Measurements from ENCODE around the gene CHAC1.
"Not testable (repeated sequence)": the region's sequence is repeated elsewhere in the genome, so short reads cannot be mapped to it uniquely, and the experiment has no call there.

The CHAC1 gene

DNA sequence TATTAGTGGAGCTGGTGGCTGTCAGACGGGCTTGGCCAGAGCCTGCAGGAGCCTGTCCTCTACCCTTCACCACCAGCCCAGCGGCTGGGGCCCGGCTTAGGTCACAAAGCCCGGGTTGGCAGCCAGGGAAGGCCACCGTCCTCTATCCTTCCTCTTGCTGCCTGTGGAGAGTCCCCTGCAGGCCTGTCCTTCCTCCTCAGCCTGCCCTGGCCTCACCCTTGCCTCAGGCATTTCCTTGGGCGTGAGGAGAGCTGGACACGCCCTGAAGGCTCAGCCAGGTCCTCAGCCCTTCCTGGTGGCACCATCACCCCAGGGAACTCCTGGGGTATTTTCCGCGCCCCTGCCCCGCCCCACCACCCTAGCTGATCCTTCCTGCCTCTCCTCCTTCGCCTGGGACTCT, 7.7 kb downstream of the CHAC1 start:
- Histone ChIP-seq H3K4me3 (ENCODE audit: low read depth, low read length, poor library complexity, severe bottlenecking) (no peak overlapping the region), H3K9me2 (ENCODE audit: low read depth, low read length) (no peaks in the 10 kb centered on the region), H3K79me2 (ENCODE audit: insufficient read depth, low read length) (no peaks in the 10 kb centered on the region), H3K4me2 (ENCODE audit: low read length) (no peak overlapping the region), H2AFZ (ENCODE audit: low read length) (no peak overlapping the region), H3K27ac (ENCODE audit: low read depth, low read length, poor library complexity, severe bottlenecking) (no peak overlapping the region), H4K20me1 (ENCODE audit: insufficient read depth, low read length) (no peaks in the 10 kb centered on the region), H3K9me3 (ENCODE audit: low read length) (no peaks in the 10 kb centered on the region), H3K27me3 (ENCODE audit: insufficient read depth, low read length) (no peaks in the 10 kb centered on the region), H3K4me1 (ENCODE audit: insufficient read depth, low read length, severe bottlenecking) (peaks cover 8% of the 10 kb centered on the region), H3K36me3 (ENCODE audit: insufficient read depth, low read length) (no peaks in the 10 kb centered on the region), H3F3A (ENCODE audit: insufficient read depth, low read length) (no peaks in the 10 kb centered on the region), H3K9ac (ENCODE audit: low read length) (no peak overlapping the region)
- TF ChIP-seq EZH2 (IDR thresholded peaks at IDR 0.05; ENCODE audit: borderline replicate concordance, low read length), result no peak
- TF ChIP-seq, protein P1, sequence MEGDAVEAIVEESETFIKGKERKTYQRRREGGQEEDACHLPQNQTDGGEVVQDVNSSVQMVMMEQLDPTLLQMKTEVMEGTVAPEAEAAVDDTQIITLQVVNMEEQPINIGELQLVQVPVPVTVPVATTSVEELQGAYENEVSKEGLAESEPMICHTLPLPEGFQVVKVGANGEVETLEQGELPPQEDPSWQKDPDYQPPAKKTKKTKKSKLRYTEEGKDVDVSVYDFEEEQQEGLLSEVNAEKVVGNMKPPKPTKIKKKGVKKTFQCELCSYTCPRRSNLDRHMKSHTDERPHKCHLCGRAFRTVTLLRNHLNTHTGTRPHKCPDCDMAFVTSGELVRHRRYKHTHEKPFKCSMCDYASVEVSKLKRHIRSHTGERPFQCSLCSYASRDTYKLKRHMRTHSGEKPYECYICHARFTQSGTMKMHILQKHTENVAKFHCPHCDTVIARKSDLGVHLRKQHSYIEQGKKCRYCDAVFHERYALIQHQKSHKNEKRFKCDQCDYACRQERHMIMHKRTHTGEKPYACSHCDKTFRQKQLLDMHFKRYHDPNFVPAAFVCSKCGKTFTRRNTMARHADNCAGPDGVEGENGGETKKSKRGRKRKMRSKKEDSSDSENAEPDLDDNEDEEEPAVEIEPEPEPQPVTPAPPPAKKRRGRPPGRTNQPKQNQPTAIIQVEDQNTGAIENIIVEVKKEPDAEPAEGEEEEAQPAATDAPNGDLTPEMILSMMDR (IDR thresholded peaks at IDR 0.05; ENCODE audit: low read length), result no peak

DNA sequence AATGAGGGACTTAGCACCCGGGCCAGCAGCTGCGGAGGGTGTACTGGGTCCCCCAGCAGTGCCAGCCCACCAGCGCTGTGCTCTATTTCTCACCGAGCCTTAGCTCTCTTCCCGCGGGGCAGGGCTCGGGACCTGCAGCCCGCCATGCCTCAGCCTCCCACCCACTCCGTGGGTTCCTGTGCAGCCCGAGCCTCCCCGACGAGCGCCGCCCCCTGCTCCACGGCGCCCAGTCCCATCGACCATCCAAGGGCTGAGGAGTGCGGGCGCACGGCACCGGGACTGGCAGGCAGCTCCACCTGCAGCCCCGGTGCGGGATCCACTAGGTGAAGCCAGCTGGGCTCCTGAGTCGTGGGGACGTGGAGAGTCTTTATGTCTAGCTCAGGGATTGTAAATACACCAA, 8.5 kb downstream of the CHAC1 start:
- not testable (repeated sequence) for H3F3A ChIP-seq (ENCODE audit: insufficient read depth, low read length); H3K9me2 ChIP-seq (ENCODE audit: low read depth, low read length); H3K27me3 ChIP-seq (ENCODE audit: insufficient read depth, low read length); H3K36me3 ChIP-seq (ENCODE audit: insufficient read depth, low read length); H4K20me1 ChIP-seq (ENCODE audit: insufficient read depth, low read length); H3K9ac ChIP-seq (ENCODE audit: low read length); H3K4me1 ChIP-seq (ENCODE audit: insufficient read depth, low read length, severe bottlenecking); H3K4me3 ChIP-seq (ENCODE audit: low read depth, low read length, poor library complexity, severe bottlenecking); H3K4me2 ChIP-seq (ENCODE audit: low read length); H2AFZ ChIP-seq (ENCODE audit: low read length); H3K79me2 ChIP-seq (ENCODE audit: insufficient read depth, low read length); H3K9me3 ChIP-seq (ENCODE audit: low read length); H3K27ac ChIP-seq (ENCODE audit: low read depth, low read length, poor library complexity, severe bottlenecking)

DNA sequence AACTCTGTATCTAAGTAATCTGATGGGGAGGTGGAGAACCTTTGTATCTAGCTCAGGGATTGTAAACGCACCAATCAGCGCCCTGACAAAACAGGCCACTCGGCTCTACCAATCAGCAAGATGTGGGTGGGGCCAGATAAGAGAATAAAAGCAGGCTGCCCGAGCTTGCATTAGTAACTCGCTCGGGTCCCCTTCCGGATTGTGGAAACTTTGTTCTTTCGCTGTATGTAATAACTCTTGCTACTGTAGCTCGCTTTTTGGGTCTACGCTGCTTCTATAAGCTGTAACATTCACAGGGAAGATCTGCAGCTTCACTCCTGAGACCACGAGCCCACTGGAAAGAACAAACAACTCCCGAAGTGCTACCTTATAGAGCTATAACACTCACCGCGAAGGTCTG, 9.0 kb downstream of the CHAC1 start:
- H3K79me2 ChIP-seq (ENCODE audit: insufficient read depth, low read length); H3K9me3 ChIP-seq (ENCODE audit: low read length); H2AFZ ChIP-seq (ENCODE audit: low read length); H3K4me2 ChIP-seq (ENCODE audit: low read length); H3K9me2 ChIP-seq (ENCODE audit: low read depth, low read length); H3K27ac ChIP-seq (ENCODE audit: low read depth, low read length, poor library complexity, severe bottlenecking); H3K4me1 ChIP-seq (ENCODE audit: insufficient read depth, low read length, severe bottlenecking); H3F3A ChIP-seq (ENCODE audit: insufficient read depth, low read length); H3K36me3 ChIP-seq (ENCODE audit: insufficient read depth, low read length); H4K20me1 ChIP-seq (ENCODE audit: insufficient read depth, low read length); H3K9ac ChIP-seq (ENCODE audit: low read length); H3K4me3 ChIP-seq (ENCODE audit: low read depth, low read length, poor library complexity, severe bottlenecking); H3K27me3 ChIP-seq (ENCODE audit: insufficient read depth, low read length): not testable (repeated sequence)

DNA sequence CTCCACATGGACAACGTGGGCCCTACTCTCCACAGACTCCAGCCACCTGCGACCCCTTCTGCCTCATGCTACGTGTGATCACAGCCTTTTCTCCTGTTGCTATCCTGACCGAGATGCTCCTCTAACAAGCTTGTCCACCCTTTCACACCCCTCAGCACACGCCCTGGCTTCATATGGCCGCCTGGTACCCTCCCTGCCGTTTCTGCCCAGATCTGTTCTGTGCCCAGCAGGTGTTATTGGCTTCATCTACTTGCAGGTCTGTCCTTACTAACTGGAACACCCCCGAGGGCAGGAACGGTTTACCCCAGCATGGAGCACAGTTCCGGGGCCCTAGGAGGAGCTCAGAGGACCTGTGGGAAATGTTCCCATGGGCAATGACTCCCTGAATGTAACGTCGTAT, 9.9 kb downstream of the CHAC1 start:
- H3K27ac ChIP-seq (ENCODE audit: low read depth, low read length, poor library complexity, severe bottlenecking), result no peak overlapping the region
- H3K9me2 ChIP-seq (ENCODE audit: low read depth, low read length), result no peaks in the 10 kb centered on the region
- TF ChIP-seq EZH2 (IDR thresholded peaks at IDR 0.05; ENCODE audit: borderline replicate concordance, low read length), result no peak
- TF ChIP-seq, protein P1 (IDR thresholded peaks at IDR 0.05; ENCODE audit: low read length), result no peak
- H3K4me2 ChIP-seq (ENCODE audit: low read length), result no peak overlapping the region
- H3K9me3 ChIP-seq (ENCODE audit: low read length), result no peaks in the 10 kb centered on the region
- H3K4me1 ChIP-seq (ENCODE audit: insufficient read depth, low read length, severe bottlenecking), result peaks cover 8% of the 10 kb centered on the region
- H3K36me3 ChIP-seq (ENCODE audit: insufficient read depth, low read length), result no peaks in the 10 kb centered on the region
- no peaks in the 10 kb centered on the region for H3K79me2 ChIP-seq (ENCODE audit: insufficient read depth, low read length)
- H3K9ac ChIP-seq (ENCODE audit: low read length), result no peak overlapping the region
- H2AFZ ChIP-seq (ENCODE audit: low read length), result no peak overlapping the region
- H4K20me1 ChIP-seq (ENCODE audit: insufficient read depth, low read length), result no peaks in the 10 kb centered on the region
- H3K27me3 ChIP-seq (ENCODE audit: insufficient read depth, low read length), result no peaks in the 10 kb centered on the region
- no peaks in the 10 kb centered on the region for H3F3A ChIP-seq (ENCODE audit: insufficient read depth, low read length)
- no peak overlapping the region for H3K4me3 ChIP-seq (ENCODE audit: low read depth, low read length, poor library complexity, severe bottlenecking)
